ENCODE results near the gene MTCL3. TPM values are rescaled to one million over a fixed set of nuclear protein-coding genes. Genes with fewer than 3 reads are reported as not detected.

Gene MTCL3

GRCh38 chr6:127423921-127424320, 95.2 kb downstream of the MTCL3 start:
- FAIRE-seq (no peak), DNase-seq (ENCODE audit: low read depth, low spot score) (no peak)
- Histone ChIP-seq H3K4me2 (ENCODE audit: insufficient read depth, low read length) (no peak overlapping the region), H3K4me3 (replicated peaks in 1 of 3; ENCODE audit: insufficient read depth in 1 of 3, low read depth in 1 of 3, low read length in 3 of 3) (no peak overlapping the region), H3K27me3 (ENCODE audit: control insufficient read depth in 2 of 2, insufficient read depth in 2 of 2, low read length in 2 of 2) (no peaks in the 10 kb centered on the region), H3K9me3 (replicated peaks; ENCODE audit: control insufficient read depth, insufficient read depth, low read length) (no peaks in the 10 kb centered on the region), H3K9ac (replicated peaks; ENCODE audit: extremely low read depth, insufficient read depth, low read length) (no peak overlapping the region), H3K36me3 (ENCODE audit: control insufficient read depth in 2 of 2, extremely low read depth in 1 of 2, insufficient read depth in 2 of 2, low read length in 2 of 2) (no peaks in the 10 kb centered on the region), H4K20me1 (replicated peaks; ENCODE audit: control insufficient read depth, extremely low read depth, insufficient read depth, low read length) (no peaks in the 10 kb centered on the region), H3K27ac (ENCODE audit: insufficient read depth, low read depth, low read length) (no peak overlapping the region), H3K9me1 (replicated peaks; ENCODE audit: control insufficient read depth, extremely low read depth, insufficient read depth, low read length) (peaks cover 2% of the 10 kb centered on the region), H2AFZ (ENCODE audit: low read depth, low read length) (no peak overlapping the region), H3K79me2 (ENCODE audit: control insufficient read depth, insufficient read depth, low read length) (no peaks in the 10 kb centered on the region), H3K4me1 (ENCODE audit: control insufficient read depth, extremely low read depth, insufficient read depth, low read length) (peaks cover 13% of the 10 kb centered on the region)
- CTCF ChIA-PET: interaction anchor here (1.7 kb wide), 1 partner anchor 92 kb away, joined by 6 read pairs; no protein-coding TSS in a partner anchor
- dilution Hi-C loops (cut with MboI; ENCODE audit: extremely low pct_ligation_motif_present, low sequenced_read_pairs): no loop called here
- intact Hi-C loops (cut with micrococcal nuclease): no loop called here
- TF ChIP-seq CTCF (IDR thresholded peaks at IDR 0.05; ENCODE audit: extremely low read depth in 1 of 2, insufficient read depth in 1 of 2, low read depth in 1 of 2, low read length in 2 of 2) (no peak), MYC (IDR thresholded peaks at IDR 0.05; ENCODE audit: low read depth, low read length) (no peak), GATA2 (IDR thresholded peaks at IDR 0.05; ENCODE audit: insufficient read depth, insufficient read length, low read depth, low read length) (no peak), JUN (IDR thresholded peaks at IDR 0.05; ENCODE audit: borderline replicate concordance, insufficient read depth, insufficient read length, low read depth) (no peak), EZH2 (IDR thresholded peaks at IDR 0.05; ENCODE audit: borderline replicate concordance, low read depth, low read length, severe bottlenecking) (no peak)
- POLR2A ChIA-PET: no interaction called here
- BruUV-seq (replicated peaks): no TSS peak

Small RNAs within 50 kb of the gene (small RNA-seq; reads per million reads assigned to genes)
- not detected for gene KIAA0408 (ENCODE audit: insufficient read depth, insufficient read length, low read depth, low replicate concordance)

Other genes starting within 250 kb of the MTCL3 start
- 36.7 and 36.8 TPM in 2 replicates for gene ECHDC1, start 175.7 kb downstream of the MTCL3 start, total RNA-seq
- gene ECHDC1, start 175.7 kb downstream of the MTCL3 start, polyA plus RNA-seq: 5.1 and 8.1 TPM in 2 replicates
- gene KIAA0408, start 59.9 kb downstream of the MTCL3 start, total RNA-seq: not detected in 2 replicates
- not detected in 2 replicates for gene KIAA0408, start 59.9 kb downstream of the MTCL3 start, polyA plus RNA-seq
- not detected in 2 replicates for gene C6orf58, start 57.8 kb upstream of the MTCL3 start, total RNA-seq
- not detected in 2 replicates for gene C6orf58, start 57.8 kb upstream of the MTCL3 start, polyA plus RNA-seq